Measurements from ENCODE around the gene IL17RE.

GRCh38 chr3:9862391-9863057 is 40.1 kb upstream of the IL17RE start:
- no peak for TF ChIP-seq POLR2A (IDR thresholded peaks at IDR 0.05)
- peak; percentile 60 to 74 (median 62) for TF ChIP-seq CTCF (IDR thresholded peaks at IDR 0.05)

Measured in uterus (tissue), 2 donors.